ENCODE results near the gene ZBTB42.
"Not testable (repeated sequence)": the region's sequence is repeated elsewhere in the genome, so short reads cannot be mapped to it uniquely, and the experiment has no call there.

ZBTB42 gene

GRCh38 chr14:104822821-104823615 lies 22.1 kb downstream of the ZBTB42 start:
- no peak overlapping the region for H3K27ac ChIP-seq
- H3K36me3 ChIP-seq (ENCODE audit: insufficient read depth, low read length): peaks cover under 1% of the 10 kb centered on the region; the same call in 1 of the 2 replicates
- no peaks in the 10 kb centered on the region for H3K9me3 ChIP-seq (ENCODE audit: low read depth, low read length)
- no peak overlapping the region for H3K9ac ChIP-seq (ENCODE audit: insufficient read length)
- no peak overlapping the region for H3K4me3 ChIP-seq
- no peak for DNase-seq (ENCODE audit: low read depth, low spot score)
- TF ChIP-seq POLR2AphosphoS5 (IDR thresholded peaks at IDR 0.05; ENCODE audit: borderline replicate concordance, low read depth, low read length) (no peak), EZH2 (IDR thresholded peaks at IDR 0.05) (no peak), FOXP2 (optimal IDR thresholded peaks at IDR 0.05; ENCODE audit: control extremely low read depth, extremely low read length, insufficient read depth) (no peak)

GRCh38 chr14:104824353-104824997 lies 23.6 kb downstream of the ZBTB42 start:
- Histone ChIP-seq H3K9ac (ENCODE audit: insufficient read length) (no peak overlapping the region), H3K27ac (no peak overlapping the region), H3K9me3 (ENCODE audit: low read depth, low read length) (no peaks in the 10 kb centered on the region), H3K36me3 (ENCODE audit: insufficient read depth, low read length) (no peaks in the 10 kb centered on the region), H3K4me3 (no peak overlapping the region)
- TF ChIP-seq POLR2AphosphoS5 (IDR thresholded peaks at IDR 0.05; ENCODE audit: borderline replicate concordance, low read depth, low read length) (no peak), EZH2 (IDR thresholded peaks at IDR 0.05) (no peak), FOXP2 (optimal IDR thresholded peaks at IDR 0.05; ENCODE audit: control extremely low read depth, extremely low read length, insufficient read depth) (no peak)
- no peak for DNase-seq (ENCODE audit: low read depth, low spot score)

DNA sequence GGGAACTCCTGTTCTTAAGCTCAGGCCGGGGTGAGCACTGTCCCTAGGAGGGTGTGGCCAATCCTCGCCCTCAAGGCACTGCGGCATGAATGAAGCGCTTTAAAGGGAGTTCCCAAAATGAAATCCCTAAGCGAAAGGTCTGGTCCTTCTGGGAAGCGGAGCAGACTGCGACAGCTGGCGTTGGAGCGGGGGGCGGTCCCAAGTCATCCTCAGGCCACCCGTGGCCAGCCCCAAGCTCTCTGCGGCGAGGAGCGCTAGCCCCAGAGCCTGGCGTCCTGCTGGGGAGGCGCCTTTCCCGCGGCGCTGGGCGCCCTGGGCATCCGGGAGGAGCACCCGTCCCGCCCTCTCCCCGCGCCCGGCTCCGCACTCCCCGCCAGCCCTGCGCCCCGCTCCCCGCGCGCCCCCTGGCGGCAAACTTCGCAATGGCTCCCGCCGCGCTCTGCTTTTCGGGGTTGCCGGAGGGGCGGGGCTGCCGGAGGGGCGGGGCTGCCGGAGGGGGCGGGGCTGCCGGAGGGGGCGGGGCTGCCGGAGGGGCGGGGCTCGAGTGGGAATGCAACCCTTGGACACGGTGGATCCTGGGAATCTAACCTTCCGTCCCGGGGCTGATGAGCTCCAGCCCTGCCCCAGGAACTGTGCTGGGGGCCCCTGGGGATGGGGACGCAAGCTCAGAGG lies 25.4 kb downstream of the ZBTB42 start:
- H3K36me3 ChIP-seq (ENCODE audit: insufficient read depth, low read length): no peaks in the 10 kb centered on the region
- H3K9ac ChIP-seq (ENCODE audit: insufficient read length): no peak overlapping the region
- no peak overlapping the region for H3K27ac ChIP-seq
- no peaks in the 10 kb centered on the region for H3K9me3 ChIP-seq (ENCODE audit: low read depth, low read length)
- peak overlapping the region; percentile 85 for H3K4me3 ChIP-seq
- TF ChIP-seq POLR2AphosphoS5 (IDR thresholded peaks at IDR 0.05; ENCODE audit: borderline replicate concordance, low read depth, low read length): no peak
- no peak for TF ChIP-seq FOXP2 (optimal IDR thresholded peaks at IDR 0.05; ENCODE audit: control extremely low read depth, extremely low read length, insufficient read depth)
- TF ChIP-seq EZH2 (IDR thresholded peaks at IDR 0.05): no peak
- DNase-seq (ENCODE audit: low read depth, low spot score): no peak

DNA sequence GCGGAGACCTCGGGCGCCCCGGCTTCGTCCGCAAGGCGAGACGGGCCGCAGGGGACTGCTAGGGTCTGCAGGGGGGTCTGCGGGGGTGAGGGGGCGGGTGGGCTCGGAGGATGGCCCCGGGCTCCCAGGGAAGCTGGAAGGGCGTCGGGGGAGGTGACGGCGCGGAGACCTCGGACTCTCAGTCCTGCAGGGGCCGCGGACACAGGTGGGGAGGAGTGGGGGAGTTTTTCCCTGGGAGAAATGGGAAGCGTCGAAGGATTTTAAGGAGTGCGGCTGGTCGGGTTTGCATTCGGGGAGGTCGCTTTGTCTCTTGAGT lies 25.9 kb downstream of the ZBTB42 start:
- DNase-seq (ENCODE audit: low read depth, low spot score): no peak
- H3K4me3 ChIP-seq: peak overlapping the region; percentile 60
- no peak overlapping the region for H3K27ac ChIP-seq
- no peaks in the 10 kb centered on the region for H3K9me3 ChIP-seq (ENCODE audit: low read depth, low read length)
- no peak overlapping the region for H3K9ac ChIP-seq (ENCODE audit: insufficient read length)
- TF ChIP-seq FOXP2 (optimal IDR thresholded peaks at IDR 0.05; ENCODE audit: control extremely low read depth, extremely low read length, insufficient read depth): no peak
- no peak for TF ChIP-seq POLR2AphosphoS5 (IDR thresholded peaks at IDR 0.05; ENCODE audit: borderline replicate concordance, low read depth, low read length)
- TF ChIP-seq EZH2 (IDR thresholded peaks at IDR 0.05): no peak
- H3K36me3 ChIP-seq (ENCODE audit: insufficient read depth, low read length): no peaks in the 10 kb centered on the region

DNA sequence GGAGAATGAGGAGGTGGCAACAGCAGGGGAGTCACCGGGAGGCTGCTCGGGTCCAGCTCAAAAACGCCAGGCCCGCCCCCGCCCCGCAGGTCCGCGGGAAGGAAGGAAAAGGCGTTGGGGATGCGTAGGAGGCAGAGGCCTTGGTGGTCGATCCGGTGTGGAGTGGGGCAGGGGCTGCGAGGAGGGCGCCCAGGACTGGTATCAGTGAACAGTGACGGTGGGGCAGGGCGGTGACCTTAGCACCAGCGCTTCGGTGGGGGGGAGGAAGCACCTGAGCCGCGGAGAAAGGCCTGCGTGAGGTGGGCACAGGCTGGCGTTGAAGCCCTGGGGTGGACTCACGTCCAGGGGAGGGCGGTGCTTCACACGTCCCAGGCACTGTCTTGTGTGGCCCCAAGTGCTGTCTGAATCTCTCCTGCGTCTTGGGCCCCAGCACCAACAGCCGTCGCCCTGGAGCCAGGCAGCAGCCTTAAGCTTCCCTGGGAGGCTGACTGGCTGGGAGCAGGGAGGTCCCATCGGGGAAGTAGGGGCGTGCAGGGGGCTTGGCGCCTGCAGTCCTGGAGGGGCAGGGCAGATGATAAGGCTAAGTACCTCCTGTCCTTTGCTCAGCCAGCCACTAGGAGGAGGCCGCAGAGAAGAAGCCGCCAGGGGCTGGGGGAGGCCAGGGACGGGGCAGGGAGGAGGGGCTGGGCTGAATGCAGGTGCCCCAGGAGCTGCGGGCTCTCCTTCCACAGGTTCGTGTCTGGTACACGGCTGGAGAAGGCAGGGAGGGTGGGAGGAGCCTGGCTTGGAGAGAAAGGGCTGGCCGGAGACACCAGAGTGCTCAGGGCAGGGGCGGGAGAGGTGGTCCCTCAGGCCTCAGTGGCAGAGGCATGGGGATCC lies 26.5 kb downstream of the ZBTB42 start:
- Histone ChIP-seq H3K4me3 (peak overlapping the region; percentile 60), H3K9me3 (ENCODE audit: low read depth, low read length) (no peaks in the 10 kb centered on the region), H3K36me3 (ENCODE audit: insufficient read depth, low read length) (no peaks in the 10 kb centered on the region), H3K27ac (no peak overlapping the region), H3K9ac (ENCODE audit: insufficient read length) (no peak overlapping the region)
- TF ChIP-seq FOXP2 (optimal IDR thresholded peaks at IDR 0.05; ENCODE audit: control extremely low read depth, extremely low read length, insufficient read depth) (no peak), EZH2 (IDR thresholded peaks at IDR 0.05) (no peak), POLR2AphosphoS5 (IDR thresholded peaks at IDR 0.05; ENCODE audit: borderline replicate concordance, low read depth, low read length) (no peak)
- no peak for DNase-seq (ENCODE audit: low read depth, low spot score)

- no peak for DNase-seq (ENCODE audit: low read depth, low spot score)
- TF ChIP-seq POLR2AphosphoS5 (IDR thresholded peaks at IDR 0.05; ENCODE audit: borderline replicate concordance, low read depth, low read length): no peak
- TF ChIP-seq FOXP2 (optimal IDR thresholded peaks at IDR 0.05; ENCODE audit: control extremely low read depth, extremely low read length, insufficient read depth): no peak
- TF ChIP-seq EZH2 (IDR thresholded peaks at IDR 0.05): no peak
These were observed 29.9 kb downstream of the ZBTB42 start for GRCh38 chr14:104830781-104831180.

GRCh38 chr14:104836171-104836935 lies 35.5 kb downstream of the ZBTB42 start:
- not testable (repeated sequence) for H3K9me3 ChIP-seq (ENCODE audit: low read depth, low read length); H3K36me3 ChIP-seq (ENCODE audit: insufficient read depth, low read length); H3K4me3 ChIP-seq; DNase-seq (ENCODE audit: low read depth, low spot score); H3K9ac ChIP-seq (ENCODE audit: insufficient read length); H3K27ac ChIP-seq

More at GRCh38 chr14:104830781-104831180, 29.9 kb downstream of the ZBTB42 start:
- Histone ChIP-seq H3K27ac (no peak overlapping the region), H3K4me3 (no peak overlapping the region), H3K36me3 (ENCODE audit: insufficient read depth, low read length) (no peaks in the 10 kb centered on the region), H3K9me3 (ENCODE audit: low read depth, low read length) (no peaks in the 10 kb centered on the region), H3K9ac (ENCODE audit: insufficient read length) (no peak overlapping the region)

Data from SK-N-MC (cell line).